ELF-1 (cell line): ENCODE results near the gene MAP6.

Source experiments
- DNase-seq: peaks from one replicate; pipeline ENCODE4 v3.0.0-alpha.2; 2016; ENCODE audit warnings: low read depth, low spot score

MAP6 gene

GRCh38 chr11:75632450-75632849 lies 36.4 kb downstream of the MAP6 start:
- DNase-seq = no peak

- DNase-seq = no peak
Measured at GRCh38 chr11:75631086-75631730, 37.6 kb downstream of the MAP6 start.

GRCh38 chr11:75627906-75628668 lies 40.8 kb downstream of the MAP6 start:
- DNase-seq = peak; percentile 40

- no peak for DNase-seq
Measured at GRCh38 chr11:75626889-75627529, 41.8 kb downstream of the MAP6 start.

GRCh38 chr11:75625991-75626888 lies 42.6 kb downstream of the MAP6 start:
- peak; percentile 26 for DNase-seq

GRCh38 chr11:75625021-75625420 lies 43.8 kb downstream of the MAP6 start:
- no peak for DNase-seq

- DNase-seq = no peak
Measured at GRCh38 chr11:75616281-75616680, 52.6 kb downstream of the MAP6 start.

GRCh38 chr11:75615751-75616150 lies 53.1 kb downstream of the MAP6 start:
- DNase-seq = no peak

GRCh38 chr11:75611823-75612222 lies 57.0 kb downstream of the MAP6 start:
- no peak for DNase-seq

- no peak for DNase-seq
Measured at GRCh38 chr11:75606099-75606498, 62.7 kb downstream of the MAP6 start.

GRCh38 chr11:75603791-75604736 lies 64.8 kb downstream of the MAP6 start:
- DNase-seq = no peak

GRCh38 chr11:75602951-75603350 lies 65.9 kb downstream of the MAP6 start:
- DNase-seq = no peak

GRCh38 chr11:75601494-75601893 lies 67.3 kb downstream of the MAP6 start:
- no peak for DNase-seq

GRCh38 chr11:75600356-75600755 lies 68.5 kb downstream of the MAP6 start:
- no peak for DNase-seq

GRCh38 chr11:75598900-75599299 lies 69.9 kb downstream of the MAP6 start:
- no peak for DNase-seq

- DNase-seq = no peak
Measured at GRCh38 chr11:75598264-75598663, 70.6 kb downstream of the MAP6 start.

- peak; percentile 76 for DNase-seq
Measured at GRCh38 chr11:75597636-75598035, 71.2 kb downstream of the MAP6 start.

GRCh38 chr11:75596914-75597313 lies 71.9 kb downstream of the MAP6 start:
- DNase-seq = no peak

- no peak for DNase-seq
Measured at GRCh38 chr11:75595429-75595828, 73.4 kb downstream of the MAP6 start.

GRCh38 chr11:75594211-75594610 lies 74.6 kb downstream of the MAP6 start:
- no peak for DNase-seq
